Lower lobe of right lung (tissue), 2 donors: ENCODE data around the gene DOK1. TPM values are rescaled to one million over a fixed set of nuclear protein-coding genes. Genes with fewer than 3 reads are reported as not detected.

Source experiments
- ATAC-seq, 2 donors: fragments of 200-7000 bp; cut with Tn5 transposase; one replicate each; pipeline ENCODE4 v1.9.1; 2020 to 2022; ENCODE audit warnings: mild to moderate bottlenecking in 2 of 2, moderate library complexity in 2 of 2
- DNase-seq: peaks from one replicate; pipeline ENCODE4 v3.0.0-alpha.2; 2020
- H3K27ac ChIP-seq: fragments of 200-600 bp; one replicate; pipeline ENCODE4 v1.8.0; 2022
- H3K27me3 ChIP-seq: fragments of 200-600 bp; one replicate; pipeline ENCODE4 v1.8.0; 2022; ENCODE audit warnings: low read depth
- H3K36me3 ChIP-seq: fragments of 200-600 bp; one replicate; pipeline ENCODE4 v1.8.0; 2022; ENCODE audit warnings: mild to moderate bottlenecking
- H3K4me1 ChIP-seq: fragments of 200-600 bp; one replicate; pipeline ENCODE4 v1.8.0; 2022
- H3K4me3 ChIP-seq: fragments of 200-600 bp; one replicate; pipeline ENCODE4 v1.8.0; 2022; ENCODE audit warnings: mild to moderate bottlenecking
- H3K9me3 ChIP-seq: fragments of 200-600 bp; one replicate; pipeline ENCODE4 v1.8.0; 2022
- intact Hi-C: fragments of 100-400 bp; cut with DNase I; formaldehyde crosslinking; loops from one replicate; pipeline ENCODE4 v1.11.0; 2022
- total RNA-seq: library from RNA; stranded (reverse); fragmentation: NEBNext Ultra II Directional; extraction: Animal tissue kit (Norgen Biotek cat#: 25700); gene quantifications from one replicate; pipeline ENCODE4 v1.2.1, GENCODE V29; 2021
- TF ChIP-seq, protein P1 (sequence below): fragments of 200-600 bp; IDR thresholded peaks from one replicate; pipeline ENCODE4 v1.8.0; 2022; ENCODE audit warnings: antibody characterized with exemption, mild to moderate bottlenecking
- donor health status: DM: no; HTN: yes; CAD: no; lungs with severe emphysema.

DOK1 gene
- total RNA-seq, 1 donor from 2014 or later, result 38.4 TPM

DNA sequence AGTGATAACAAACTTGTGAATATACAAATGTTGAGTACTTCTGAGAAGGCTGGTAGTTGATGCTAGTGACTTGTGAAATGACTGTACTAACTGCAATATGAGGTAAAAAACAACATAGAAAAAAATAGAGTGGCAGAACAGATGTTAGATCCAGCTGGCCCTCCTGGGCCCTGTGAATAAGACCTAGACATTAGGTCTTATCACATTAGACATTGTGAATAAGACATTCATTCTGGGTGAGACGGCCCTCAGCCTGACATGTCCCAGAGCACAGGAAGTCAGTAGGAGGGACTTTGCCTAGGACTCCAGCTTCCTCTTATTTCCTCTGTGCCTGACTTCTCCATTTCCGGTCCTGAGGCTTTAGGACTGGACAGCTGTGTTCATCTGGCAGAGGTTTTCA is 22.9 kb downstream of the DOK1 start:
- ATAC-seq (peak; percentile 77 to 84), DNase-seq (no peak)
- Histone ChIP-seq H3K4me1 (peaks cover 7% of the 10 kb centered on the region), H3K27me3 (no peaks in the 10 kb centered on the region), H3K9me3 (no peaks in the 10 kb centered on the region), H3K27ac (peak overlapping the region; percentile 74), H3K4me3 (no peak overlapping the region), H3K36me3 (no peaks in the 10 kb centered on the region)
- TF ChIP-seq, protein P1, sequence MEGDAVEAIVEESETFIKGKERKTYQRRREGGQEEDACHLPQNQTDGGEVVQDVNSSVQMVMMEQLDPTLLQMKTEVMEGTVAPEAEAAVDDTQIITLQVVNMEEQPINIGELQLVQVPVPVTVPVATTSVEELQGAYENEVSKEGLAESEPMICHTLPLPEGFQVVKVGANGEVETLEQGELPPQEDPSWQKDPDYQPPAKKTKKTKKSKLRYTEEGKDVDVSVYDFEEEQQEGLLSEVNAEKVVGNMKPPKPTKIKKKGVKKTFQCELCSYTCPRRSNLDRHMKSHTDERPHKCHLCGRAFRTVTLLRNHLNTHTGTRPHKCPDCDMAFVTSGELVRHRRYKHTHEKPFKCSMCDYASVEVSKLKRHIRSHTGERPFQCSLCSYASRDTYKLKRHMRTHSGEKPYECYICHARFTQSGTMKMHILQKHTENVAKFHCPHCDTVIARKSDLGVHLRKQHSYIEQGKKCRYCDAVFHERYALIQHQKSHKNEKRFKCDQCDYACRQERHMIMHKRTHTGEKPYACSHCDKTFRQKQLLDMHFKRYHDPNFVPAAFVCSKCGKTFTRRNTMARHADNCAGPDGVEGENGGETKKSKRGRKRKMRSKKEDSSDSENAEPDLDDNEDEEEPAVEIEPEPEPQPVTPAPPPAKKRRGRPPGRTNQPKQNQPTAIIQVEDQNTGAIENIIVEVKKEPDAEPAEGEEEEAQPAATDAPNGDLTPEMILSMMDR, result no peak
- intact Hi-C loops, result no loop called here

DNA sequence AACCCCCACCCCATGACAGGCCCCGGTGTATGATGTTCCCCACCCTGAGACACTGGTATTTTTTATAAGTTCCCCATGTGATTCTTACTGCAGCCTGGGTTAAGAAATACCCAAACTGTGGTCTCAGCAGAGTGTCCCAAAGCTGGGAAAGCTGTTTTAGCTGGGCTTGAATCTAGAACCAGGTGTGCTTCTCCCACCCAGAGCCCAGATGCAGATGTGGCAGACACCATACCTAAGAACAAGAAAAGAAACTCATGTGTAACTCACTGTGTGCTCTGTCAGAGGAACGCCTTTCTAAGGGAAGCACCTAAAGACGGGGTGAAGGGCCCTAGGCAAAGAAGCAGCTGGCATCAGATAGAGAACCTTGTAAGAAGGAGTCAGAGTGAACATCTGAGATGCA is 23.9 kb downstream of the DOK1 start:
- H3K27ac ChIP-seq, result no peak overlapping the region
- TF ChIP-seq, protein P1, result no peak

DNA sequence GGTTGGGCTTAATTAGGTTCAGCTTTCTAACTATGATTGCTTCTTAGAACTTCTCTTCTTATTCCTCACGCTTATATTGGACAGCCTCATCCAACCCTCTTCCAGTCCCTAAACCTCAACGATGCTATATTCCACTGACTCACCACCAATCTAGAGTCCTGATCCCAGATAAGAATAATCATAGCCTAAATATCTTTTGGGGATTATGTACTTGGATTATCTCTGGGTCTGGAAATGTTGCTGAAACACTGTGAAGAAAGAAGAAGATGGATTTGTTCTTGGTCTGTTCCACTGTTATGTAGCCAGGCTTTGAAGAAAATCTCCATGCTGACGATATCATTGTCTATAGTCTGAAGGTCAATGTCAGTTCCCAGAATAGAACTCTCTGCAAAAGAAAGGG is 26.9 kb downstream of the DOK1 start:
- TF ChIP-seq, protein P1, result no peak
- Histone ChIP-seq H3K4me3 (no peak overlapping the region), H3K9me3 (no peaks in the 10 kb centered on the region), H3K36me3 (no peaks in the 10 kb centered on the region), H3K27me3 (no peaks in the 10 kb centered on the region), H3K27ac (no peak overlapping the region), H3K4me1 (no peaks in the 10 kb centered on the region)
- intact Hi-C loops, result no loop called here
- DNase-seq (no peak), ATAC-seq (no peak)

More for the DNA sequence above, 23.9 kb downstream of the DOK1 start:
- no peaks in the 10 kb centered on the region for H3K36me3 ChIP-seq
- DNase-seq (no peak), ATAC-seq (no peak)
- H3K4me3 ChIP-seq, result no peak overlapping the region
- H3K27me3 ChIP-seq, result no peaks in the 10 kb centered on the region
- peaks cover 3% of the 10 kb centered on the region for H3K4me1 ChIP-seq
- intact Hi-C loops, result no loop called here
- no peaks in the 10 kb centered on the region for H3K9me3 ChIP-seq

DNA sequence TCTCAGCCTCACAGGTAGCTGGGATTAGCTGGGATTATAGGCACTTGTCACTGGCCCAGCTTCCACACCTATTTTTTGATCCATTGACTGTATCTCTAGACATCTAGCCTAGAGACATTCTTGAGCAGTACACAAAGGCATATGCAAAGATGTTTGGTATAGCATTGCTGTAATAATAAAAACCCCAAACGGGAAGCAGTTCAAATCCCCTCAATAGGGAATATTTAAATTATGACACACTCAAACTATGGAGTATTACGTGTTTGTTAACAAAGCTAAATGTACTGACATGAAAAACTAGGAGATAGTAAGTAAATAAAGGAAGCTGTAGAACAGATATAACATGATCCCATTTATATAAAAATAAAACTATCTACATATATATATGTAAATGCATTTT is 27.7 kb downstream of the DOK1 start:
- TF ChIP-seq, protein P1, result no peak
- H3K4me1 ChIP-seq, result no peaks in the 10 kb centered on the region
- H3K27ac ChIP-seq, result no peak overlapping the region
- H3K36me3 ChIP-seq, result no peaks in the 10 kb centered on the region
- no peak for DNase-seq
- no peaks in the 10 kb centered on the region for H3K9me3 ChIP-seq
- no peak overlapping the region for H3K4me3 ChIP-seq
- no peak for ATAC-seq
- intact Hi-C loops, result no loop called here
- no peaks in the 10 kb centered on the region for H3K27me3 ChIP-seq

DNA sequence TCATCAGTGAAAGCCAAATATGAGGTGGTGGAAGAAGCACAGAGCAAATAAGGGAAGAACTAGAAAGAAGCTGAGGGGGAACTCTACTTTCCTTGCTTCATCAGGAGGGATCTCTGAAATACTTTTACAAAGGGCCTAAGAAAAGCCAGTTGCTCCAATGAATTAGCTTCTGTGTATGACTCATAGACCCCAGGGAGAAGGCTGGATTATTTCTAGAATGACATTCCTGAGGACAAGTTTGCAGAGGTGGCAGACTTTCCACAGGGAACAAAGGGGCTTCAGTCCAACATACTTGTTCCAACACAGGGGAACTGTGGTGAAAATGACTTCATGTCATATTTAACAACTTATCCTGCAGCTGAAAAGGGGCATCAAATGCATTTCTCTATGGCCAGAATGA is 29.0 kb downstream of the DOK1 start:
- TF ChIP-seq, protein P1, result no peak
- H3K4me3 ChIP-seq, result no peak overlapping the region
- no peaks in the 10 kb centered on the region for H3K9me3 ChIP-seq
- ATAC-seq (no peak), DNase-seq (no peak)
- intact Hi-C loops, result no loop called here
- H3K4me1 ChIP-seq, result no peaks in the 10 kb centered on the region
- H3K27me3 ChIP-seq, result no peaks in the 10 kb centered on the region
- H3K27ac ChIP-seq, result no peak overlapping the region
- H3K36me3 ChIP-seq, result no peaks in the 10 kb centered on the region
